M059J (cell line): ENCODE data around the gene KIAA1755. TPM values are rescaled to one million over a fixed set of nuclear protein-coding genes. Genes with fewer than 3 reads are reported as not detected.

Experiments used
- DNase-seq: peaks from one replicate; pipeline ENCODE4 v3.0.0-alpha.2; 2012; ENCODE audit warnings: low read depth
- total RNA-seq: library from RNA; depleted of rRNA; stranded (reverse); fragments of >200 nt; shearing (Covaris generic); gene quantifications from 2 replicates; pipeline ENCODE4 v1.2.3, GENCODE V29; 2014; rRNA removed

KIAA1755 gene
- total RNA-seq, result 1.8 and 3.8 TPM in 2 replicates

- DNase-seq, result peak; percentile 30
Observed at GRCh38 chr20:38260378-38261053, at the start of gene KIAA1755. Gene KIAA1755 (minus strand): TSS chr20:38260735. CDS start chr20:38260500, 235 bp downstream.

GRCh38 chr20:38308447-38308846 lies 47.9 kb upstream of the KIAA1755 start:
- no peak for DNase-seq

GRCh38 chr20:38308047-38308438 lies 47.5 kb upstream of the KIAA1755 start:
- DNase-seq, result no peak

DNA sequence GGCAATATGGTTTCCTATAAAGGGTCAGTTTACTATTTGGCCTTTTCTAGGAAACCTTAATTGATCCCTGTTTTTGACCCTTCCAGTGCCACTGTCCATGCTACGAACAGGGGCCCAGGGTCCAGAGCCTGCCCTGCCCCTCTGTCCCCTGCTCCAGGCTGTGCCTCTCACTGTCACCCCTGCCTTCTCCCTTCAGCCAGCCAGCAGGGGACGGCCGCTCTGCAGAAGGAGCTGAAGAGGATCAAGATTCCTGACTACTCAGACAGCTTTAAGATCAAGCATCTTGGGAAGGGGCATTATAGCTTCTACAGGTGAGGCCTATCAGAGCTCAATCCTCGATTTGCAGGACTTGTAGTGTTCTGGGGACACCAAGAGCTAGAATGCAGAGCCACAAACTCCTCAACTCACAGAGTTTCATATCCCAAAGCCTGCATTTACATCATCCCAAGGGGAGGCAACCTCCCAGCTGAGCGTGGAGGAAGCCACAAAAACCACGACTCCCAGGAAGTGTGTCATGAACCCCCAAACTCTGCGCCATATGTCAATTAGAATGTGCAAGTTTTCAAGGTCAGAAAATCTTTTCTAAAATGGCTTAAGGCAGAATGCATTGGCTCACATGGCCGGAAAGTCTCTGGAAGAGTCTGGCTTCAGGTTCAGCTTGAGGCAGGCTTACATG lies 47.0 kb upstream of the KIAA1755 start:
- peak; percentile 90 for DNase-seq

- no peak for DNase-seq
Observed at GRCh38 chr20:38306379-38306778, 45.8 kb upstream of the KIAA1755 start.

- DNase-seq, result no peak
Observed at GRCh38 chr20:38305541-38305940, 45.0 kb upstream of the KIAA1755 start.

GRCh38 chr20:38304845-38305447 lies 44.4 kb upstream of the KIAA1755 start:
- DNase-seq, result peak; percentile 59

GRCh38 chr20:38303908-38304379 lies 43.4 kb upstream of the KIAA1755 start, which contains the start of gene BPI:
Gene BPI (plus strand): TSS chr20:38304156. CDS start chr20:38304224, 68 bp downstream.
- DNase-seq, result peak; percentile 87

- no peak for DNase-seq
Observed at GRCh38 chr20:38302786-38303185, 42.3 kb upstream of the KIAA1755 start.

DNA sequence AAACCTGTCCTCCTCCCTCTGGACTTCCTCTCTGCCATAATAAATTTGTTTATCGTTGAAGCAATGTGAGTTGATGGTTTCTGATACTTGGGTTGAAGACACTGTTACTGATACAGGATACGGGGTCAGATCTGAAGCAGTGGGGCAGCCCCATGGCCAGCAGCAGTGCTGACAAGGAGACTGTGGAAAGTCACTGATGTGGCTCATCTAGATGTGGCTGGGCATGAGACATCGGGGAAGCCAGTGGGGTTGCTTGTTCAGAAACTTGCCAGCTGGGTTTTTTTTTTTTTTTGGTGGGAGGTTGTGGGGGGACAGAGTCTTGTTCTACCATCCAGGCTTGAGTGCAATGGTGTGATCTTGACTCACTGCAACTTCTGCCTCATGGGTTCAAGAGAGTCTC lies 40.8 kb upstream of the KIAA1755 start:
- no peak for DNase-seq

DNA sequence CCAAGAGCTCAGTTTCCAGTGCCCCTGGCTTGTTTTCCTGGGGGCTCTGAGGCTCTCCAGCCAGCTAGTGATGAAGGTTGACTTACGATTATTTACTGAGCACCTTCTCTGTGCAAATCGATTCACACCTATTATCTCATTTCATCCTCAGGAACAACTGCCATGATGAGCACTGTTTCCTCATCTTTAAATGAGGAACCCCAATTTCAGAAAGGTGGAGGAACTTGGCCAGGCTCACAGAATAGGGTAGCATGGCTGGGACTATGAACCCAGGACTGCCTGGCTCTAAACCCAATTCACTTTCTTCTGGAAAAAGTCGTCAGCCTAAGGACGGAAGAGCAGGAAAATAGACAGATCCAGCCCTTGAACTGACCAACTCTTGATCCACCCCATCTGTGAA lies 39.9 kb upstream of the KIAA1755 start:
- no peak for DNase-seq

GRCh38 chr20:38299963-38300362 lies 39.4 kb upstream of the KIAA1755 start:
- DNase-seq, result no peak

- DNase-seq, result no peak
Observed at GRCh38 chr20:38298768-38299288, 38.3 kb upstream of the KIAA1755 start.

- no peak for DNase-seq
Observed at GRCh38 chr20:38297916-38298674, 37.6 kb upstream of the KIAA1755 start.

- DNase-seq, result no peak
Observed at GRCh38 chr20:38296433-38296832, 35.9 kb upstream of the KIAA1755 start.

GRCh38 chr20:38295811-38296210 lies 35.3 kb upstream of the KIAA1755 start:
- DNase-seq, result no peak

GRCh38 chr20:38294076-38294591 lies 33.6 kb upstream of the KIAA1755 start:
- no peak for DNase-seq

DNA sequence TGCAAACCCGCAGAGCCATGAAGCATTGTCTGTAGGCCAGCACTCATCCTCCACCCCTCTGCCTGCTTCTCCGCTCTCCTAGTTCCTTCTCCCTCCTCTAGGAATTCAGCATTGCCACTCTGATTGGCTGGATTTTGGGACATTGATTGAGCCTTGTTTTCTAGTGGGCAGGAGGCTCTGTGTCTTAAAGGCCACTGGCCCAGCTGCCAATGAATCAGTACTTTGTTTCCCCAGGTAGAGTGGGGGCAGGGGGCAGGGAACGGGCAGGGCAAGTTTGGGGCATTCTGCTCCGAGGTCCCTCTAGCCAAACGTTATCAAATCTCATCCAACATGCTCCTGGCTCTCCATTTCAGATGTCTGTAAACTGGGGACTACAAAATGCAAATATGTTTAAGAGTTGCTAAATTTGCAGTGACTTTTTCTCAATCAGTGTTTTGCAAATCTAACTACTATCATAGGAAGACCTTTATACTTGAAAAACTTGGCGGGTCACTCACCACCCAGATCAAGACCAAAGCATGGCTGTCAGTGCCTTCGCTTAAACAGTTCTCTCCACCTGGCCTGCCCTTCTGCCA lies 33.0 kb upstream of the KIAA1755 start:
- DNase-seq, result no peak

DNA sequence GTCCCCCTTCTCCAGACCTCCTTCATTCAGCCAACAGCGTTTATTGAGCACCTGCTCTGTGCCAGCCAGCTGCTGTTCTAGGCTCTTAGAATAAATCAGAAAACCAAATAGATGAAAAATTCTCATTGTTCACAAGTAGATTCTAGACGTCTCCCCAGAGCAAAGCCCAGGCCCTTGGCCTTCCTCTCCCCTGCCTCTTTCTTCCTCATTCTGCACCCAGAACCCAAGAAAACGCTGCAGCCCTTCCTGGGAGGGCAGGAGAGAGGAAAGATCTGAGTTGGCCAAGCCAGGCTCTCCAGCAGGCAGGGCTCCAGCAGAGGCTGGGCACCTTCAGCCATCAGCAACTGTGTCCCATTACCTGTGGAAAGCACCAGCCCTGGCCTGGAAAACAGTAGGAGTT lies 31.4 kb upstream of the KIAA1755 start:
- DNase-seq, result no peak

DNA sequence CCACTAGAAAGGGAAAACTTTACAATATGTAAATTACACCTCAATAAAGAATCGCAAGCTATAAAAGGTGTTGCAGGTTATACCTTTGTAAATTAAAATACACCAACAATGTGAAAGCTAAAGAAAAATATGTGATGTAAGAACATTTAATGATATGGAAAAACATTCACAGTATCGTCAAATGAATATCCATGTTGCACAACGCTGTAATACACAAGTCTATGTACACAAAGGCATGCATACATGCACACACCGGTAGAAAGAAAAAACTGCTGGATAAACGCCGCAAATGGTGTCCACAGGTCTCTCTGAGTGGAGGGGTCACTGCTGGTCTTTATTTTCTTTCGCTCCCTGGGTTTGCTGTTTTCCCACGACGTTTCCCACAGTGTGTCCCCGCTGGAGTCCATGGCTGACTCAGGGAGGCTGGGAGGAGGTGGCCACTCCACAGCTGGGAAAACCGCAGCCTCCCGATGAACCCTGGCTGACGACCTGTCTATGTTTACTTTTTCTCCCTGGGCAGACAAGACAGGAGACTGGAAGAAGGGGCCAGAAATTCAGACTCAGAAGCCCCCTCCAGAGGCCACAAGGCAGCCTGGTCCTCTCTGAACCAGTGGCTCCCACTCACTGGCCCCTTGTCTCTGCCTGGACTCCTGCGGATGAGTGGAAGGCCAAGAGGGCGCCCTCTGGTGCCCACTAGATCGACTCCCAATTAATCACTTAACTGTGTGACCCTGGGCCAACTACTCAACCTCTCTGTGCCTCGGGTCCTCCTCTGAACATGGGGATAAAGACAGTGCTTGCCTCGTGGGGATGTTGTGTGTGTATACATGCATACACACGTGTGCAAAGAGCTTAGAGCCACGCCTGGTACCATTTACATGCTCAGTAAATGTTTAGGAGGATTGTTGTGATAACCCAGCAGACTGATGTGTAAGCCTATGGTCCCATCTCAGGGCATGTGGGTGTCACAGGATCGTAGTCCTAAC lies 30.6 kb upstream of the KIAA1755 start:
- peak; percentile 96 for DNase-seq
